Activated naive CD4-positive, alpha-beta T cell treated with anti-CD3 and anti-CD28 coated beads for 36 hours (primary cell): ENCODE results near the gene NUDC. TPM values are rescaled to one million over a fixed set of nuclear protein-coding genes. Genes with fewer than 3 reads are reported as not detected.
A peak's percentile ranks its signal among the peaks of the same experiment; 100 is the strongest.
"Not testable (repeated sequence)": the region's sequence is repeated elsewhere in the genome, so short reads cannot be mapped to it uniquely, and the experiment has no call there.

Experiments used
- CTCF ChIA-PET: fragments of 350-600 bp; sonication (Branson Sonifier 250); formaldehyde crosslinking; loops from one replicate; lab custom pipeline; 2021; ENCODE audit warnings: antibody characterized with exemption; lab: Charles Lee
- DNase-seq: peaks from one replicate; pipeline ENCODE4 v3.0.0-alpha.2; 2020
- H3K27ac Mint-ChIP-seq: one replicate; pipeline ENCODE4 v1.8.0; 2021; ENCODE audit warnings: mild to moderate bottlenecking, mixed read lengths
- H3K27me3 Mint-ChIP-seq: one replicate; pipeline ENCODE4 v1.8.0; 2021; ENCODE audit warnings: low read depth, mixed read lengths
- H3K36me3 Mint-ChIP-seq: one replicate; pipeline ENCODE4 v1.8.0; 2021; ENCODE audit warnings: low read depth, mixed read lengths
- H3K4me1 Mint-ChIP-seq: one replicate; pipeline ENCODE4 v1.8.0; 2021; ENCODE audit warnings: low read depth, mixed read lengths
- H3K4me3 Mint-ChIP-seq: one replicate; pipeline ENCODE4 v1.8.0; 2021; ENCODE audit warnings: mild to moderate bottlenecking, moderate library complexity, mixed read lengths
- H3K9me3 Mint-ChIP-seq: one replicate; pipeline ENCODE4 v1.8.0; 2021; ENCODE audit warnings: mixed read lengths
- intact Hi-C: fragments of 100-400 bp; cut with micrococcal nuclease; formaldehyde crosslinking; loops from one replicate; pipeline ENCODE4 v1.15.1; 2023
- total RNA-seq, 2 experiments: library from RNA; stranded (reverse); gene quantifications; one replicate each; pipeline ENCODE4 v1.2.3, GENCODE V29; 2021

Gene NUDC
- total RNA-seq, 2 experiments from 2014 or later = 75.3 to 78.1 TPM

- intact Hi-C loops = no loop called here
- H3K4me1 Mint-ChIP-seq = no peaks in the 10 kb centered on the region
- H3K27ac Mint-ChIP-seq = no peak overlapping the region
- CTCF ChIA-PET = interaction anchor here (0.6 to 1.3 kb wide), 5 partner anchors 14 to 304 kb away, joined by 3 to 5 read pairs (median 3); no protein-coding TSS in a partner anchor
- DNase-seq = no peak
- no peak overlapping the region for H3K4me3 Mint-ChIP-seq
- H3K27me3 Mint-ChIP-seq = peaks cover 7% of the 10 kb centered on the region
- no peaks in the 10 kb centered on the region for H3K36me3 Mint-ChIP-seq
- no peaks in the 10 kb centered on the region for H3K9me3 Mint-ChIP-seq
These were observed 59.8 kb downstream of the NUDC start for GRCh38 chr1:26981146-26981846.

GRCh38 chr1:26983863-26984262 lies 62.3 kb downstream of the NUDC start:
- intact Hi-C loops = no loop called here
- Mint-ChIP-seq H3K9me3 (no peaks in the 10 kb centered on the region), H3K36me3 (no peaks in the 10 kb centered on the region), H3K27me3 (peaks cover 11% of the 10 kb centered on the region), H3K4me3 (no peak overlapping the region), H3K27ac (no peak overlapping the region), H3K4me1 (no peaks in the 10 kb centered on the region)
- CTCF ChIA-PET = no interaction called here
- DNase-seq = no peak

DNA sequence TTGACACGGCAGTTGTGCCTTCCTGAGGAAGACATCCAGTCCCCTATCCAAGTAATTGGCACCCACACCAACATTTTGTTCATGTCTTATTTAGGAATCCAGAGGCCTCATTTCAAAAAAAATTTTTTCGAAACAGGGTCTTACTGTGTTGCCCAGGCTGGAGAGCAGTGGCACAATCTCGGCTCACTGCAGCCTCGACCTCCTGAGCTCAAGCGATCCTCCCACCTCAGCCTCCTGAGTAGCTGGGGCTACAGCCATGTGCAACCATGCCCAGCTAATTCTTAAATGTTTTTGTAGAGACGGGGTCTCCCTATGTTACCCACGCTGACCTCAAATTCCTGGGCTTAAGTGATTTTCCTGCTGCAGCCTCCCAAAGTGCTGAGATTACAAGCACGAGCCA lies 62.7 kb downstream of the NUDC start:
- H3K4me1 Mint-ChIP-seq = no peaks in the 10 kb centered on the region
- intact Hi-C loops = no loop called here
- H3K9me3 Mint-ChIP-seq = no peaks in the 10 kb centered on the region
- CTCF ChIA-PET = interaction anchor here (1.2 to 4.0 kb wide), 2 partner anchors 13 to 14 kb away, joined by 3 to 21 read pairs; no protein-coding TSS in a partner anchor
- DNase-seq = no peak
- H3K27me3 Mint-ChIP-seq = peaks cover 11% of the 10 kb centered on the region
- no peak overlapping the region for H3K27ac Mint-ChIP-seq
- no peak overlapping the region for H3K4me3 Mint-ChIP-seq
- no peaks in the 10 kb centered on the region for H3K36me3 Mint-ChIP-seq

DNA sequence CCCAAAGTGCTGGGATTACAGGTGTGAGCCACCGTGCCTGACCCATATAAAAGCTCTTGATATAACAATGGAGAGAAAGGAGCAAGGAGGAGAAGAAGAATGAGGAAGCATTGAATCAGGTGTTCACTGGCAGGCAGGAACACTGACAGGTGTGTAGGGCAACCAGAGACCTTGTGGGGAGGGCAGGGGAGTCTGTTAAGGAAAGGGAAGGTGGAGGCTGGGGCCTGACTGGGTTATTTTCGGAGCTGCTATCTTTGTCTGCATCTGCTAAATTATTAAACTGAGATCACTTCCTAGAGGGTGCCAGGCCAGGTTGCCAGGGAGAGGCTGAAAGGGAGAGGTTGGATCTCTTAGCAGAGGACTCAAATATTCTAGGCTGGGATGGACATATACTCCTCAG lies 65.1 kb downstream of the NUDC start:
- Mint-ChIP-seq H3K4me3 (no peak overlapping the region), H3K27me3 (peaks cover 21% of the 10 kb centered on the region), H3K9me3 (no peaks in the 10 kb centered on the region), H3K4me1 (peaks cover 5% of the 10 kb centered on the region), H3K27ac (no peak overlapping the region), H3K36me3 (no peaks in the 10 kb centered on the region)
- CTCF ChIA-PET = interaction anchor here (4.0 kb wide), 1 partner anchor 10 kb away, joined by 21 read pairs; no protein-coding TSS in a partner anchor
- intact Hi-C loops = no loop called here
- no peak for DNase-seq

GRCh38 chr1:26989403-26990109 lies 68.0 kb downstream of the NUDC start:
- H3K27ac Mint-ChIP-seq, CTCF ChIA-PET, H3K36me3 Mint-ChIP-seq, H3K9me3 Mint-ChIP-seq, H3K4me3 Mint-ChIP-seq, DNase-seq: not testable (repeated sequence)
- Mint-ChIP-seq H3K4me1 (peaks cover 16% of the 10 kb centered on the region), H3K27me3 (peaks cover 32% of the 10 kb centered on the region)
- intact Hi-C loops = loop anchor here (5.0 to 10.0 kb wide), 3 partner anchors 67 to 385 kb away; partner anchors contain the start of genes GPN2 and NUDC

GRCh38 chr1:26991310-26992116 lies 70.0 kb downstream of the NUDC start:
- DNase-seq = peak; percentile 43
- H3K27me3 Mint-ChIP-seq = peaks cover 46% of the 10 kb centered on the region
- no peak overlapping the region for H3K4me3 Mint-ChIP-seq
- intact Hi-C loops = loop anchor here (1.0 to 10.0 kb wide), 4 partner anchors 24 to 387 kb away; partner anchors contain the start of genes GPN2 and NUDC
- CTCF ChIA-PET = no interaction called here
- no peaks in the 10 kb centered on the region for H3K9me3 Mint-ChIP-seq
- no peaks in the 10 kb centered on the region for H3K36me3 Mint-ChIP-seq
- peaks cover 16% of the 10 kb centered on the region for H3K4me1 Mint-ChIP-seq
- H3K27ac Mint-ChIP-seq = no peak overlapping the region

DNA sequence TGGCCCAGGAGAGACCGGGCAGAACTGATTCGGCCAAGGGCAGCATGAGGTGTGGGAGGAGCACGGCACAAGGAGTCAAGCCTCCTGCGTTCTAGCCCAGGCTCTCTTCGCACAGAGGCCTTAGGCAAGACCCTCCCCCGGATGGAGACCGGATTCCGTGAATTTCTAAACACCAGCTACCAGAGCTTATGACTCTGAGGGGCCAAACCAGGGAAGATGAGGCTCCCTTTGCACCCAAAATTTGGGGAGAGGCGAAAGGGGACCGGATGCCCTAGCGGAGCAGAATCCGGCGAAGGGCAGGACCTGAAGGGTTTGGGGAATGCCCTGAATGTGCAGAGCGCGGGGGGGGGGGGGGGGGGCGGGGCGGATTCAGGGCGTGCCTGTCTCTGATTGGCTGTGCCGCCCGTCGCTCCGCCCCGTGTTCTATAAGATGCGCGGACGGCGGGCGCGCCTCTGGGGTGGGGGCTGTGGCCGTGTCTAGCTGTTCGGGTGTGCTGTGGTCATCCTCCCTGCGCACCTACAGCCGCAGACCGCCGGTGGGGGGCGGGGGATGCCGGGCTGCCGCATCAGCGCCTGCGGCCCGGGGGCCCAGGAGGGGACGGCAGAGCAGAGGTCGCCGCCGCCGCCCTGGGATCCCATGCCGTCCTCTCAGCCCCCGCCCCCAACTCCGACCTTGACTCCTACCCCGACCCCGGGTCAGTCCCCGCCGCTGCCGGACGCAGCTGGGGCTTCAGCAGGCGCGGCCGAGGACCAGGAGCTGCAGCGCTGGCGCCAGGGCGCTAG lies 71.9 kb downstream of the NUDC start, which contains the start of gene TRNP1:
Gene TRNP1, plus strand, starts transcription at position 456 of the 783 bp plus-strand sequence. Its CDS starts 95 bp downstream, at position 551.
- Mint-ChIP-seq H3K4me3 (peak within 1 kb of the TSS; percentile 77), H3K4me1 (peaks cover 22% of the 10 kb centered on the region), H3K9me3 (no peaks in the 10 kb centered on the region), H3K27me3 (peaks cover 49% of the 10 kb centered on the region), H3K36me3 (no peaks in the 10 kb centered on the region), H3K27ac (no peak within 1 kb of the TSS)
- DNase-seq = peak; percentile 76
- CTCF ChIA-PET = interaction anchor here (0.7 to 1.9 kb wide), 5 partner anchors 23 to 153 kb away, joined by 3 to 9 read pairs (median 6); no protein-coding TSS in a partner anchor
- intact Hi-C loops = loop anchor here (5.0 to 10.0 kb wide), 3 partner anchors 71 to 389 kb away; partner anchors contain the start of genes GPN2 and NUDC

DNA sequence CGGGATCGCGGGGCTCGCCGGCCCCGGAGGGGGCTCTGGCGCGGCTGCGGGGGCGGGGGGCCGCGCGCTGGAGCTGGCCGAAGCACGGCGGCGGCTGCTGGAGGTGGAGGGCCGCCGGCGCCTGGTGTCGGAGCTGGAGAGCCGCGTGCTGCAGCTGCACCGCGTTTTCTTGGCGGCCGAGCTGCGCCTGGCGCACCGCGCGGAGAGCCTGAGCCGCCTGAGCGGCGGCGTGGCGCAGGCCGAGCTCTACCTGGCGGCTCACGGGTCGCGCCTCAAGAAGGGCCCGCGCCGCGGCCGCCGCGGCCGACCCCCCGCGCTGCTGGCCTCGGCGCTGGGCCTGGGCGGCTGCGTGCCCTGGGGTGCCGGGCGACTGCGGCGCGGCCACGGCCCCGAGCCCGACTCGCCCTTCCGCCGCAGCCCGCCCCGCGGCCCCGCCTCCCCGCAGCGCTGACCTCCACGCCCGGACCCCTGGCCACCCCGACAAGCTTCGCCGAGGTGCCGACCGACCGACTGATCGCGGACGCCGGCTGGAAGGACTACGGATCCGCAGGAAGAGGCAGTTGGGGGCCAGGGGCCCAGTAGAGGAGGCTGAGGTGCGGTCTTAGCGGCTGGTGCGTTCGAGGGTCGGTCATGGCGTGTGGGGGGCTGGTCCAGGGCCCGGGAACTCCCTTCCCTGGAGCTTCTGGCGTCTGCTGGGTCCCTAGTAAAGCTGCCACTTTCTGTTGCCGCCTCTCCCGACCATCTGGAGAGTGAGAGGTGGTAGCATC lies 72.7 kb downstream of the NUDC start:
- intact Hi-C loops = loop anchor here (5.0 to 10.0 kb wide), 3 partner anchors 72 to 389 kb away; partner anchors contain the start of genes GPN2 and NUDC
- Mint-ChIP-seq H3K4me1 (peaks cover 22% of the 10 kb centered on the region), H3K27ac (no peak overlapping the region), H3K36me3 (no peaks in the 10 kb centered on the region), H3K27me3 (peaks cover 49% of the 10 kb centered on the region), H3K4me3 (peak overlapping the region; percentile 66), H3K9me3 (no peaks in the 10 kb centered on the region)
- CTCF ChIA-PET = interaction anchor here (1.5 to 1.9 kb wide), 3 partner anchors 22 to 50 kb away, joined by 3 to 9 read pairs (median 6); no protein-coding TSS in a partner anchor
- DNase-seq = no peak

- peak overlapping the region; percentile 66 for H3K4me3 Mint-ChIP-seq
- no peak for DNase-seq
- intact Hi-C loops = loop anchor here (5.0 to 10.0 kb wide), 3 partner anchors 73 to 390 kb away; partner anchors contain the start of genes GPN2 and NUDC
- peaks cover 49% of the 10 kb centered on the region for H3K27me3 Mint-ChIP-seq
- no peaks in the 10 kb centered on the region for H3K9me3 Mint-ChIP-seq
- CTCF ChIA-PET = interaction anchor here (1.5 to 1.9 kb wide), 2 partner anchors 21 to 28 kb away, joined by 3 to 6 read pairs; no protein-coding TSS in a partner anchor
- H3K27ac Mint-ChIP-seq = no peak overlapping the region
- H3K36me3 Mint-ChIP-seq = no peaks in the 10 kb centered on the region
- H3K4me1 Mint-ChIP-seq = peaks cover 22% of the 10 kb centered on the region
These were observed 73.4 kb downstream of the NUDC start for GRCh38 chr1:26994787-26995517.

- intact Hi-C loops = loop anchor here (10.0 kb wide), 1 partner anchor 391 kb away; no protein-coding TSS in a partner anchor
- no peak for DNase-seq
- CTCF ChIA-PET = interaction anchor here (1.3 to 3.8 kb wide), 7 partner anchors 10 to 104 kb away, joined by 3 to 29 read pairs (median 9); no protein-coding TSS in a partner anchor
- peaks cover 43% of the 10 kb centered on the region for H3K27me3 Mint-ChIP-seq
- no peaks in the 10 kb centered on the region for H3K36me3 Mint-ChIP-seq
- H3K4me3 Mint-ChIP-seq = no peak overlapping the region
- peaks cover 22% of the 10 kb centered on the region for H3K4me1 Mint-ChIP-seq
- no peaks in the 10 kb centered on the region for H3K9me3 Mint-ChIP-seq
- H3K27ac Mint-ChIP-seq = no peak overlapping the region
These were observed 74.5 kb downstream of the NUDC start for GRCh38 chr1:26996024-26996423.
